Vagina (tissue), 2 donors: ENCODE data around the gene IL23R. TPM values are rescaled to one million over a fixed set of nuclear protein-coding genes. Genes with fewer than 3 reads are reported as not detected.
A peak's percentile ranks its signal among the peaks of the same experiment; 100 is the strongest.

ENCODE experiments used
- DNase-seq, 2 donors: peaks; one replicate each; pipeline ENCODE4 v3.0.0-alpha.2; 2017; ENCODE audit errors: extremely low spot score in 2 of 2
- H3K27ac ChIP-seq: fragments of 200-600 bp; sonication (generic); one replicate; pipeline ENCODE4 v1.5.1; 2019
- H3K27me3 ChIP-seq: fragments of 200-600 bp; sonication (generic); one replicate; pipeline ENCODE4 v1.5.1; 2019
- H3K36me3 ChIP-seq, 2 donors: fragments of 200-600 bp; sonication (generic); one replicate each; pipeline ENCODE4 v1.5.1; 2017 to 2019
- H3K4me1 ChIP-seq: fragments of 200-600 bp; sonication (generic); one replicate; pipeline ENCODE4 v1.5.1; 2019
- H3K4me3 ChIP-seq, 2 donors: fragments of 200-600 bp; sonication (generic); 1 replicate in 1 of 2; 2 replicates in 1 of 2; pipeline ENCODE4 v1.5.1; 2016 to 2019
- H3K9me3 ChIP-seq: fragments of 200-600 bp; sonication (generic); one replicate; pipeline ENCODE4 v1.5.1; 2019
- CTCF ChIP-seq, 3 experiments: fragments of 450-650 bp in 2 of 3; fragments of 200-600 bp in 1 of 3; sonication (generic) in 1 of 3; IDR thresholded peaks; one replicate each; pipeline ENCODE4 v1.5.1; 2017 to 2019; ENCODE audit warnings: antibody characterized with exemption in 3 of 3, mild to moderate bottlenecking in 2 of 3, moderate library complexity in 2 of 3
- POLR2A ChIP-seq, 2 donors: fragments of 450-650 bp; IDR thresholded peaks; one replicate each; pipeline ENCODE4 v1.6.1; 2017; ENCODE audit warnings: antibody characterized with exemption in 2 of 2, mild to moderate bottlenecking in 2 of 2, moderate library complexity in 2 of 2
- POLR2AphosphoS5 ChIP-seq, 2 donors: sonication (generic); formaldehyde crosslinking; IDR thresholded peaks; one replicate each; pipeline ENCODE4 v1.9.0; 2017; ENCODE audit warnings: antibody characterized with exemption in 2 of 2, mild to moderate bottlenecking in 2 of 2, low read depth in 1 of 2; ENCODE audit not compliant: insufficient read depth in 1 of 2
- intact Hi-C: fragments of 100-400 bp; cut with DNase I; formaldehyde crosslinking; loops from one replicate; pipeline ENCODE4 v1.15.1; 2023
- total RNA-seq: library from RNA; depleted of rRNA; stranded (reverse); fragments of >200 nt; gene quantifications from one replicate; pipeline ENCODE4 v1.2.3, GENCODE V29; 2016

IL23R gene
- total RNA-seq, 1 donor from 2014 or later, result not detected

DNA sequence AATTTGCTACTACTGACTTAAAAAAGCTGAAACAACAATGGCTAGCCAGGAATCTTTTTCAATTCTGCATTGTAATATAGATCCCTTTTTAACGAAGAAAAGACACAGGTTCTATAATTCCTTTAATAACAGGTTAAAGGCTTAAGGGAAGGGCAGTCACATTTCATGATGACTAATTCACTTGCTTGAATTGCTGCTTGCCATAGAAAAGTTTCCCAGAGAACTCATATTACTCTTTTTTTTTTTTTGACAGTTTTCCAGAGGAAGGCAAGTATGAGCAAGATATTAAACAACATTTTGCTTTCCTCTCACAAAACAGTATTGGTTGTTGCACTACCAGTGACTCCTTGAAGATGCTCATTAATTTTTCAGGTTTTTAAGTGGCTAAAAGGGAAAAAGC lies 60.9 kb downstream of the IL23R start:
- TF ChIP-seq POLR2A (IDR thresholded peaks at IDR 0.05) (no peak), CTCF (IDR thresholded peaks at IDR 0.05) (no peak), POLR2AphosphoS5 (IDR thresholded peaks at IDR 0.05; ENCODE audit: insufficient read depth in 1 of 2, low read depth in 1 of 2) (peak in 1 of 2 donors; percentile 79)
- no peaks in the 10 kb centered on the region for H3K9me3 ChIP-seq
- intact Hi-C loops, result no loop called here
- H3K4me1 ChIP-seq, result no peaks in the 10 kb centered on the region
- DNase-seq, result no peak
- no peaks in the 10 kb centered on the region for H3K27me3 ChIP-seq
- H3K36me3 ChIP-seq, result no peaks in the 10 kb centered on the region
- no peak overlapping the region for H3K27ac ChIP-seq
- no peak overlapping the region for H3K4me3 ChIP-seq

- intact Hi-C loops, result no loop called here
- no peak overlapping the region for H3K27ac ChIP-seq
- no peak for DNase-seq
- TF ChIP-seq POLR2AphosphoS5 (IDR thresholded peaks at IDR 0.05; ENCODE audit: insufficient read depth in 1 of 2, low read depth in 1 of 2) (no peak), POLR2A (IDR thresholded peaks at IDR 0.05) (no peak), CTCF (IDR thresholded peaks at IDR 0.05) (no peak)
- H3K4me3 ChIP-seq, result no peak overlapping the region
- H3K36me3 ChIP-seq, result no peaks in the 10 kb centered on the region
- no peaks in the 10 kb centered on the region for H3K9me3 ChIP-seq
- H3K4me1 ChIP-seq, result no peaks in the 10 kb centered on the region
- no peaks in the 10 kb centered on the region for H3K27me3 ChIP-seq
Observed at GRCh38 chr1:67228791-67229190, 62.5 kb downstream of the IL23R start.

- Histone ChIP-seq H3K27ac (no peak overlapping the region), H3K9me3 (no peaks in the 10 kb centered on the region)
- intact Hi-C loops, result no loop called here
Observed at GRCh38 chr1:67230539-67230938, 64.3 kb downstream of the IL23R start.

GRCh38 chr1:67236277-67236676 lies 70.0 kb downstream of the IL23R start:
- H3K27ac ChIP-seq, result no peak overlapping the region
- no peaks in the 10 kb centered on the region for H3K27me3 ChIP-seq
- no peak for DNase-seq
- TF ChIP-seq POLR2A (IDR thresholded peaks at IDR 0.05) (no peak), POLR2AphosphoS5 (IDR thresholded peaks at IDR 0.05; ENCODE audit: insufficient read depth in 1 of 2, low read depth in 1 of 2) (no peak), CTCF (IDR thresholded peaks at IDR 0.05) (no peak)
- intact Hi-C loops, result no loop called here
- no peaks in the 10 kb centered on the region for H3K9me3 ChIP-seq
- no peak overlapping the region for H3K4me3 ChIP-seq
- H3K4me1 ChIP-seq, result no peaks in the 10 kb centered on the region
- H3K36me3 ChIP-seq, result no peaks in the 10 kb centered on the region

More at GRCh38 chr1:67230539-67230938, 64.3 kb downstream of the IL23R start:
- H3K36me3 ChIP-seq, result no peaks in the 10 kb centered on the region
- H3K27me3 ChIP-seq, result no peaks in the 10 kb centered on the region
- no peaks in the 10 kb centered on the region for H3K4me1 ChIP-seq
- H3K4me3 ChIP-seq, result no peak overlapping the region
- TF ChIP-seq POLR2A (IDR thresholded peaks at IDR 0.05), result no peak
- peak in 1 of 2 donors; percentile 71 for TF ChIP-seq POLR2AphosphoS5 (IDR thresholded peaks at IDR 0.05; ENCODE audit: insufficient read depth in 1 of 2, low read depth in 1 of 2)
- no peak for DNase-seq

DNA sequence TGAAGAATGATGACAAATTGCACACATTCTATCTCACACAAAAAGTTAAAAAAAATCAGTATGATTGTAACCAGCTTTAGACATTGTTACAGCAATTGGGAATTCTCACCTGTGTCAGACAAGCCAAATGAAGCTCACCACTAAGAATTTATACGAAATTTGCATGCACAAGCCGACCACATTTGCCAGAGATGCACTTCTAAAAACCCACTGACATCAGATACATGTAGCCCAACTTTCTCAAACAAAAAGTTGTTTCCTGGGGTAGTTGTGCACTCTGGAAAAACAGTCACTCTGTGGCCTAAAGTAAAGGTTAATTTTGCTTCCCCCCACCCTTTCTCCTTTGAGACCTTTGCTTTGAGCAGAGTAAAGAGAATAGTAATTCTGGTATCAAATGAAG lies 73.5 kb downstream of the IL23R start:
- Histone ChIP-seq H3K36me3 (no peaks in the 10 kb centered on the region), H3K27me3 (no peaks in the 10 kb centered on the region), H3K4me1 (no peaks in the 10 kb centered on the region), H3K4me3 (no peak overlapping the region), H3K27ac (no peak overlapping the region), H3K9me3 (no peaks in the 10 kb centered on the region)
- TF ChIP-seq POLR2A (IDR thresholded peaks at IDR 0.05) (no peak), POLR2AphosphoS5 (IDR thresholded peaks at IDR 0.05; ENCODE audit: insufficient read depth in 1 of 2, low read depth in 1 of 2) (no peak), CTCF (IDR thresholded peaks at IDR 0.05) (no peak)
- DNase-seq, result no peak
- intact Hi-C loops, result no loop called here
